ENCODE results near the gene NEK1.
"Not testable (repeated sequence)": the region's sequence is repeated elsewhere in the genome, so short reads cannot be mapped to it uniquely, and the experiment has no call there.

The NEK1 gene

GRCh38 chr4:169626331-169627282, 14.2 kb upstream of the NEK1 start:
- Histone ChIP-seq H3K9me2 (replicated peaks; ENCODE audit: insufficient read depth, low read length) (no peaks in the 10 kb centered on the region), H3K27me3 (replicated peaks; ENCODE audit: insufficient read depth, low read length) (no peaks in the 10 kb centered on the region), H2AFZ (ENCODE audit: low read length) (no peak overlapping the region), H4K20me1 (ENCODE audit: insufficient read depth, low read length) (no peaks in the 10 kb centered on the region), H3K4me3 (ENCODE audit: low read length) (no peak overlapping the region), H3K36me3 (replicated peaks; ENCODE audit: insufficient read depth, low read length) (no peaks in the 10 kb centered on the region), H3K9me3 (replicated peaks; ENCODE audit: insufficient read depth, low read length) (no peaks in the 10 kb centered on the region), H3K4me1 (ENCODE audit: low read length) (peaks cover 7% of the 10 kb centered on the region), H3K27ac (ENCODE audit: low read length) (no peak overlapping the region), H3K79me2 (ENCODE audit: low read length) (peaks cover 71% of the 10 kb centered on the region), H3K9ac (ENCODE audit: low read length) (no peak overlapping the region), H3F3A (ENCODE audit: insufficient read depth, low read length) (no peaks in the 10 kb centered on the region), H3K4me2 (ENCODE audit: low read depth, low read length) (no peak overlapping the region)
- TF ChIP-seq CTCF (IDR thresholded peaks at IDR 0.05; ENCODE audit: low read length) (no peak), EZH2phosphoT487 (IDR thresholded peaks at IDR 0.05; ENCODE audit: low read length) (no peak), EZH2 (optimal IDR thresholded peaks at IDR 0.05; ENCODE audit: low read depth, low read length) (no peak)
- DNase-seq = no peak

GRCh38 chr4:169625886-169626285, 13.5 kb upstream of the NEK1 start:
- Histone ChIP-seq H3K4me2 (ENCODE audit: low read depth, low read length) (no peak overlapping the region), H4K20me1 (ENCODE audit: insufficient read depth, low read length) (no peaks in the 10 kb centered on the region)

GRCh38 chr4:169624012-169624411, 11.6 kb upstream of the NEK1 start:
- DNase-seq; H3K9ac ChIP-seq (ENCODE audit: low read length); H3K27ac ChIP-seq (ENCODE audit: low read length); H4K20me1 ChIP-seq (ENCODE audit: insufficient read depth, low read length); H3K4me2 ChIP-seq (ENCODE audit: low read depth, low read length); H3K4me3 ChIP-seq (ENCODE audit: low read length); H3F3A ChIP-seq (ENCODE audit: insufficient read depth, low read length); H3K9me2 ChIP-seq (replicated peaks; ENCODE audit: insufficient read depth, low read length); H3K4me1 ChIP-seq (ENCODE audit: low read length); H2AFZ ChIP-seq (ENCODE audit: low read length); H3K9me3 ChIP-seq (replicated peaks; ENCODE audit: insufficient read depth, low read length); H3K36me3 ChIP-seq (replicated peaks; ENCODE audit: insufficient read depth, low read length); H3K27me3 ChIP-seq (replicated peaks; ENCODE audit: insufficient read depth, low read length): not testable (repeated sequence)
- H3K79me2 ChIP-seq (ENCODE audit: low read length) = peaks cover 74% of the 10 kb centered on the region

More at GRCh38 chr4:169625886-169626285, 13.5 kb upstream of the NEK1 start:
- Histone ChIP-seq H3K79me2 (ENCODE audit: low read length) (peaks cover 77% of the 10 kb centered on the region), H3K9ac (ENCODE audit: low read length) (no peak overlapping the region), H3K27me3 (replicated peaks; ENCODE audit: insufficient read depth, low read length) (no peaks in the 10 kb centered on the region), H3K4me1 (ENCODE audit: low read length) (peaks cover 7% of the 10 kb centered on the region), H3K4me3 (ENCODE audit: low read length) (no peak overlapping the region), H3K27ac (ENCODE audit: low read length) (no peak overlapping the region), H2AFZ (ENCODE audit: low read length) (no peak overlapping the region), H3K9me3 (replicated peaks; ENCODE audit: insufficient read depth, low read length) (no peaks in the 10 kb centered on the region), H3K36me3 (replicated peaks; ENCODE audit: insufficient read depth, low read length) (no peaks in the 10 kb centered on the region), H3F3A (ENCODE audit: insufficient read depth, low read length) (no peaks in the 10 kb centered on the region), H3K9me2 (replicated peaks; ENCODE audit: insufficient read depth, low read length) (no peaks in the 10 kb centered on the region)
- TF ChIP-seq CTCF (IDR thresholded peaks at IDR 0.05; ENCODE audit: low read length) (no peak), EZH2 (optimal IDR thresholded peaks at IDR 0.05; ENCODE audit: low read depth, low read length) (no peak), EZH2phosphoT487 (IDR thresholded peaks at IDR 0.05; ENCODE audit: low read length) (no peak)
- DNase-seq = no peak

- H3K9me2 ChIP-seq (replicated peaks; ENCODE audit: insufficient read depth, low read length) = no peaks in the 10 kb centered on the region
- no peaks in the 10 kb centered on the region for H3K27me3 ChIP-seq (replicated peaks; ENCODE audit: insufficient read depth, low read length)
- H3K4me3 ChIP-seq (ENCODE audit: low read length) = no peak overlapping the region
- peak overlapping the region; percentile 91 for H3K4me2 ChIP-seq (ENCODE audit: low read depth, low read length)
- H3K9ac ChIP-seq (ENCODE audit: low read length) = no peak overlapping the region
- peaks cover 15% of the 10 kb centered on the region for H3K4me1 ChIP-seq (ENCODE audit: low read length)
- no peak for DNase-seq
- no peaks in the 10 kb centered on the region for H3K36me3 ChIP-seq (replicated peaks; ENCODE audit: insufficient read depth, low read length)
- no peaks in the 10 kb centered on the region for H3K9me3 ChIP-seq (replicated peaks; ENCODE audit: insufficient read depth, low read length)
- no peak for TF ChIP-seq CTCF (IDR thresholded peaks at IDR 0.05; ENCODE audit: low read length)
- TF ChIP-seq EZH2phosphoT487 (IDR thresholded peaks at IDR 0.05; ENCODE audit: low read length) = no peak
- TF ChIP-seq EZH2 (optimal IDR thresholded peaks at IDR 0.05; ENCODE audit: low read depth, low read length) = no peak
- H2AFZ ChIP-seq (ENCODE audit: low read length) = no peak overlapping the region
- no peak overlapping the region for H3K27ac ChIP-seq (ENCODE audit: low read length)
- H4K20me1 ChIP-seq (ENCODE audit: insufficient read depth, low read length) = no peaks in the 10 kb centered on the region
- peaks cover 6% of the 10 kb centered on the region for H3F3A ChIP-seq (ENCODE audit: insufficient read depth, low read length)
- peaks cover 70% of the 10 kb centered on the region for H3K79me2 ChIP-seq (ENCODE audit: low read length)
Measured at GRCh38 chr4:169622566-169622965, 10.2 kb upstream of the NEK1 start.

Measured in MM.1S (cell line).